Measurements from ENCODE around the gene KCNQ1. TPM values are rescaled to one million over a fixed set of nuclear protein-coding genes. Genes with fewer than 3 reads are reported as not detected.

Gene KCNQ1
- total and polyA plus RNA-seq, 2 of the 13 experiments (the other 11 are each of a cell fraction or from before 2014, with no cell fraction given) = 0.02 to 0.08 TPM

GRCh38 chr11:2686360-2687222 lies 241.8 kb downstream of the KCNQ1 start:
- H3K79me2 ChIP-seq (ENCODE audit: insufficient read depth, low read length) = peaks cover 100% of the 10 kb centered on the region
- WGBS (ENCODE audit: low lambda C conversion rate) = 94% methylated on average over 5 of the region's 7 CpGs
- in situ Hi-C loops (cut with HindIII; ENCODE audit: extremely low pct_ligation_motif_present, low pct_unique_long_range_greater_than_20kb) = no loop called here
- TF ChIP-seq POLR2AphosphoS5 (IDR thresholded peaks at IDR 0.05; ENCODE audit: low read depth, low read length) = 0 out of 2 replicates have a peak, but pooled peaks have one; percentile 22
- TF ChIP-seq RBM22 (optimal IDR thresholded peaks at IDR 0.05; ENCODE audit: low read length) = peak; percentile 55
- no peak for TF ChIP-seq STAT5B (CRISPR knock-in tag; IDR thresholded peaks at IDR 0.05)
- TF ChIP-seq MYC (CRISPR knock-in tag; IDR thresholded peaks at IDR 0.05; ENCODE audit: borderline replicate concordance) = no peak
- TF ChIP-seq PTBP1 (IDR thresholded peaks at IDR 0.05; ENCODE audit: low read depth, low read length, poor library complexity, severe bottlenecking) = no peak
- TF ChIP-seq MXI1 (IDR thresholded peaks at IDR 0.05; ENCODE audit: borderline replicate concordance, low read depth, low read length) = no peak
- no peak for TF ChIP-seq SALL1 (CRISPR knock-in tag; IDR thresholded peaks at IDR 0.05)
- no peak for TF ChIP-seq ZBTB43 (CRISPR knock-in tag; conservative IDR thresholded peaks at IDR 0.05)
- TF ChIP-seq ZNF142 (CRISPR knock-in tag; IDR thresholded peaks at IDR 0.05) = no peak
- no peak for TF ChIP-seq ZNF563 (CRISPR knock-in tag; IDR thresholded peaks at IDR 0.05)
- TF ChIP-seq HNF1B (CRISPR knock-in tag; IDR thresholded peaks at IDR 0.05) = no peak
- no peak for TF ChIP-seq EZH2 (conservative IDR thresholded peaks at IDR 0.05; ENCODE audit: low read depth, low read length)
- no peak for TF ChIP-seq TBL1XR1 (IDR thresholded peaks at IDR 0.05; ENCODE audit: borderline replicate concordance, low read length, partially characterized antibody)

More at GRCh38 chr11:2686360-2687222, 241.8 kb downstream of the KCNQ1 start:
- no TSS peak for BruUV-seq (replicated peaks)
- H3K9me3 ChIP-seq (ENCODE audit: low read length) = no peaks in the 10 kb centered on the region
- peaks cover 100% of the 10 kb centered on the region for H4K20me1 ChIP-seq (ENCODE audit: insufficient read depth, low read length)
- H3K27me3 ChIP-seq (ENCODE audit: control insufficient read depth in 1 of 2, insufficient read depth in 2 of 2, low read length in 2 of 2) = no peaks in the 10 kb centered on the region
- no peak overlapping the region for H3K9ac ChIP-seq (ENCODE audit: insufficient read depth, low read depth, low read length)
- DNase-seq (ENCODE audit: low spot score) (no peak), FAIRE-seq (no peak), ATAC-seq (no peak)
- intact Hi-C loops (cut with micrococcal nuclease; ENCODE audit: unreplicated experiment) = no loop called here
- ChIA-PET POLR2A (interaction anchor here (1.0 to 1.5 kb wide), 7 partner anchors 10 to 123 kb away, joined by 3 to 5 read pairs (median 3); partner anchors contain the start of gene KCNQ1OT1), CTCF (ENCODE audit: low intra/inter-chr PET ratio, low total read pairs) (no interaction called here)
- peaks cover 57 to 96% of the 10 kb centered on the region in 2 experiments for H3K36me3 ChIP-seq (replicated peaks in 1 of 2; ENCODE audit: control insufficient read depth in 1 of 2, insufficient read depth in 2 of 2, low read length in 2 of 2)
- H3K4me2 ChIP-seq (ENCODE audit: low read depth, low read length) = no peak overlapping the region
- H3K4me1 ChIP-seq (ENCODE audit: insufficient read depth, low read length) = peaks cover 100% of the 10 kb centered on the region
- H3K4me3 ChIP-seq (replicated peaks in 1 of 3; ENCODE audit: insufficient read depth in 1 of 3, low read depth in 2 of 3, low read length in 3 of 3) = no peak overlapping the region
- H2AFZ ChIP-seq (ENCODE audit: low read length) = no peak overlapping the region
- no peak overlapping the region for H3K27ac ChIP-seq (ENCODE audit: extremely low read length, insufficient read depth, low read length)

All from HepG2 (cell line).